HEK293 (cell line): Measurements from ENCODE around the gene MPPED1.

Source experiments
- ATF2 ChIP-seq: fragments of 450-650 bp; formaldehyde crosslinking; IDR thresholded peaks from 2 replicates; pipeline ENCODE4 v1.5.1; 2016; ENCODE audit warnings: missing biosample characterization, missing genetic modification characterization, low read depth
- GLIS2 ChIP-seq: fragments of 450-650 bp; formaldehyde crosslinking; IDR thresholded peaks from 2 replicates; pipeline ENCODE4 v1.5.1; 2016; ENCODE audit warnings: missing biosample characterization, missing genetic modification characterization
- IKZF3 ChIP-seq: fragments of 450-650 bp; IDR thresholded peaks from 2 replicates; pipeline ENCODE4 v1.5.0; 2018; ENCODE audit warnings: missing biosample characterization, mild to moderate bottlenecking, missing genetic modification characterization, moderate library complexity
- INSM2 ChIP-seq: fragments of 450-650 bp; formaldehyde crosslinking; IDR thresholded peaks from 2 replicates; pipeline ENCODE4 v1.5.1; 2016; ENCODE audit warnings: missing biosample characterization, missing genetic modification characterization
- KLF8 ChIP-seq: fragments of 450-650 bp; formaldehyde crosslinking; IDR thresholded peaks from 2 replicates; pipeline ENCODE4 v1.5.1; 2016; ENCODE audit warnings: missing biosample characterization, missing genetic modification characterization
- MZF1 ChIP-seq: fragments of 450-650 bp; formaldehyde crosslinking; IDR thresholded peaks from 2 replicates; pipeline ENCODE4 v1.5.1; 2017; ENCODE audit warnings: missing biosample characterization, missing genetic modification characterization, borderline replicate concordance
- PBX3 ChIP-seq: sonication (generic); formaldehyde crosslinking; IDR thresholded peaks from 2 replicates; pipeline ENCODE4 v1.8.1; 2022; ENCODE audit warnings: mild to moderate bottlenecking, moderate library complexity, missing genetic modification reagents
- PRDM6 ChIP-seq: fragments of 450-650 bp; formaldehyde crosslinking; IDR thresholded peaks from 2 replicates; pipeline ENCODE4 v1.5.1; 2017; ENCODE audit warnings: missing biosample characterization, missing genetic modification characterization
- ZBTB21 ChIP-seq: fragments of 450-650 bp; formaldehyde crosslinking; IDR thresholded peaks from 2 replicates; pipeline ENCODE4 v1.5.1; 2017; ENCODE audit warnings: missing biosample characterization, missing genetic modification characterization
- ZBTB48 ChIP-seq: fragments of 450-650 bp; formaldehyde crosslinking; IDR thresholded peaks from 2 replicates; pipeline ENCODE4 v1.5.1; 2016; ENCODE audit warnings: missing biosample characterization, missing genetic modification characterization
- ZNF16 ChIP-seq: fragments of 450-650 bp; formaldehyde crosslinking; IDR thresholded peaks from 2 replicates; pipeline ENCODE4 v1.5.1; 2016; ENCODE audit warnings: low read depth, missing biosample characterization, missing genetic modification characterization
- ZNF169 ChIP-seq: fragments of 450-650 bp; formaldehyde crosslinking; IDR thresholded peaks from 2 replicates; pipeline ENCODE4 v1.5.1; 2016; ENCODE audit warnings: missing biosample characterization, missing genetic modification characterization
- ZNF221 ChIP-seq: fragments of 450-650 bp; formaldehyde crosslinking; IDR thresholded peaks from 2 replicates; pipeline ENCODE4 v1.5.1; 2017; ENCODE audit warnings: missing biosample characterization, missing genetic modification characterization, borderline replicate concordance
- ZNF248 ChIP-seq: fragments of 450-650 bp; formaldehyde crosslinking; IDR thresholded peaks from 2 replicates; pipeline ENCODE4 v1.5.1; 2017; ENCODE audit warnings: missing biosample characterization, missing genetic modification characterization
- ZNF362 ChIP-seq: fragments of 450-650 bp; formaldehyde crosslinking; IDR thresholded peaks from 2 replicates; pipeline ENCODE4 v1.5.1; 2016; ENCODE audit warnings: missing biosample characterization, missing genetic modification characterization
- ZNF530 ChIP-seq: fragments of 450-650 bp; formaldehyde crosslinking; IDR thresholded peaks from 2 replicates; pipeline ENCODE4 v1.5.1; 2016; ENCODE audit warnings: low read depth, missing biosample characterization, missing genetic modification characterization
- ZNF548 ChIP-seq: fragments of 450-650 bp; formaldehyde crosslinking; IDR thresholded peaks from 2 replicates; pipeline ENCODE4 v1.5.1; 2016; ENCODE audit warnings: missing biosample characterization, missing genetic modification characterization
- ZNF561 ChIP-seq: fragments of 450-650 bp; IDR thresholded peaks from 2 replicates; pipeline ENCODE4 v1.5.1; 2018; ENCODE audit warnings: missing biosample characterization, missing genetic modification characterization, borderline replicate concordance
- ZNF571 ChIP-seq: fragments of 450-650 bp; formaldehyde crosslinking; IDR thresholded peaks from 2 replicates; pipeline ENCODE4 v1.5.0; 2017; ENCODE audit warnings: missing biosample characterization, missing genetic modification characterization
- ZNF580 ChIP-seq: fragments of 450-650 bp; formaldehyde crosslinking; IDR thresholded peaks from 2 replicates; pipeline ENCODE4 v1.5.1; 2016; ENCODE audit warnings: missing biosample characterization, missing genetic modification characterization
- ZNF626 ChIP-seq: fragments of 450-650 bp; sonication (Bioruptor Pico); formaldehyde crosslinking; IDR thresholded peaks from 2 replicates; pipeline ENCODE4 v1.5.1; 2018; ENCODE audit warnings: missing biosample characterization, missing genetic modification characterization, inconsistent platforms
- ZNF639 ChIP-seq: fragments of 450-650 bp; formaldehyde crosslinking; IDR thresholded peaks from 2 replicates; pipeline ENCODE4 v1.5.1; 2016; ENCODE audit warnings: missing biosample characterization, missing genetic modification characterization
- ZNF658 ChIP-seq: fragments of 450-650 bp; formaldehyde crosslinking; IDR thresholded peaks from 2 replicates; pipeline ENCODE4; 2016; ENCODE audit warnings: missing biosample characterization, missing genetic modification characterization
- ZNF704 ChIP-seq: fragments of 450-650 bp; formaldehyde crosslinking; IDR thresholded peaks from 2 replicates; pipeline ENCODE4 v1.5.1; 2016; ENCODE audit warnings: missing biosample characterization, missing genetic modification characterization
- ZNF785 ChIP-seq: fragments of 450-650 bp; formaldehyde crosslinking; IDR thresholded peaks from 2 replicates; pipeline ENCODE4 v1.5.1; 2016; ENCODE audit warnings: missing biosample characterization, missing genetic modification characterization
- TF ChIP-seq, protein P1 (sequence below): fragments of 450-650 bp; formaldehyde crosslinking; IDR thresholded peaks from 2 replicates; pipeline ENCODE4 v1.5.1; 2016; ENCODE audit warnings: missing biosample characterization, missing genetic modification characterization
- TF ChIP-seq, protein P2 (sequence below): fragments of 450-650 bp; formaldehyde crosslinking; IDR thresholded peaks from 2 replicates; pipeline ENCODE4 v1.5.1; 2016; ENCODE audit warnings: missing biosample characterization, missing genetic modification characterization

The MPPED1 gene

GRCh38 chr22:43475549-43476076, 63.8 kb downstream of the MPPED1 start (continued):
- TF ChIP-seq ATF2 (no peak), ZNF16 (tag by site-specific recombination) (no peak; the same call in 1 of the 2 replicates), ZNF248 (tag by site-specific recombination) (peak; percentile 73; the same call in 1 of the 2 replicates), ZNF530 (tag by site-specific recombination) (no peak), INSM2 (no peak), PBX3 (CRISPR knock-in tag) (no peak), ZNF169 (0 out of 2 replicates have a peak, but pooled peaks have one; percentile 32), PRDM6 (tag by site-specific recombination) (no peak), ZNF785 (no peak), ZNF639 (tag by site-specific recombination) (no peak), ZNF362 (tag by site-specific recombination) (no peak), IKZF3 (tag by site-specific recombination) (no peak), GLIS2 (tag by site-specific recombination) (no peak), ZNF548 (no peak), ZNF704 (tag by site-specific recombination) (no peak), KLF8 (tag by site-specific recombination) (no peak), ZNF626 (tag by site-specific recombination) (no peak), ZBTB21 (tag by site-specific recombination) (no peak), ZNF561 (tag by site-specific recombination) (no peak), ZNF221 (no peak), ZNF658 (tag by site-specific recombination) (peak; percentile 79; the same call in 1 of the 2 replicates), ZNF571 (tag by site-specific recombination) (no peak), ZNF580 (tag by site-specific recombination) (no peak; the same call in 1 of the 2 replicates), ZBTB48 (tag by site-specific recombination) (no peak), MZF1 (tag by site-specific recombination) (no peak)
- TF ChIP-seq, protein P1, sequence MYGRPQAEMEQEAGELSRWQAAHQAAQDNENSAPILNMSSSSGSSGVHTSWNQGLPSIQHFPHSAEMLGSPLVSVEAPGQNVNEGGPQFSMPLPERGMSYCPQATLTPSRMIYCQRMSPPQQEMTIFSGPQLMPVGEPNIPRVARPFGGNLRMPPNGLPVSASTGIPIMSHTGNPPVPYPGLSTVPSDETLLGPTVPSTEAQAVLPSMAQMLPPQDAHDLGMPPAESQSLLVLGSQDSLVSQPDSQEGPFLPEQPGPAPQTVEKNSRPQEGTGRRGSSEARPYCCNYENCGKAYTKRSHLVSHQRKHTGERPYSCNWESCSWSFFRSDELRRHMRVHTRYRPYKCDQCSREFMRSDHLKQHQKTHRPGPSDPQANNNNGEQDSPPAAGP (tag by site-specific recombination) = no peak
- TF ChIP-seq, protein P2, sequence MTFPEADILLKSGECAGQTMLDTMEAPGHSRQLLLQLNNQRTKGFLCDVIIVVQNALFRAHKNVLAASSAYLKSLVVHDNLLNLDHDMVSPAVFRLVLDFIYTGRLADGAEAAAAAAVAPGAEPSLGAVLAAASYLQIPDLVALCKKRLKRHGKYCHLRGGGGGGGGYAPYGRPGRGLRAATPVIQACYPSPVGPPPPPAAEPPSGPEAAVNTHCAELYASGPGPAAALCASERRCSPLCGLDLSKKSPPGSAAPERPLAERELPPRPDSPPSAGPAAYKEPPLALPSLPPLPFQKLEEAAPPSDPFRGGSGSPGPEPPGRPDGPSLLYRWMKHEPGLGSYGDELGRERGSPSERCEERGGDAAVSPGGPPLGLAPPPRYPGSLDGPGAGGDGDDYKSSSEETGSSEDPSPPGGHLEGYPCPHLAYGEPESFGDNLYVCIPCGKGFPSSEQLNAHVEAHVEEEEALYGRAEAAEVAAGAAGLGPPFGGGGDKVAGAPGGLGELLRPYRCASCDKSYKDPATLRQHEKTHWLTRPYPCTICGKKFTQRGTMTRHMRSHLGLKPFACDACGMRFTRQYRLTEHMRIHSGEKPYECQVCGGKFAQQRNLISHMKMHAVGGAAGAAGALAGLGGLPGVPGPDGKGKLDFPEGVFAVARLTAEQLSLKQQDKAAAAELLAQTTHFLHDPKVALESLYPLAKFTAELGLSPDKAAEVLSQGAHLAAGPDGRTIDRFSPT = no peak
